NOMO-1 treated with dmso at 0.1 percent for 144 hours (cell line): ENCODE measurements around the gene IL20RB.
"Not testable (repeated sequence)": the region's sequence is repeated elsewhere in the genome, so short reads cannot be mapped to it uniquely, and the experiment has no call there.

Experiments
- DNase-seq: peaks from one replicate; lab custom pipeline; 2025; ENCODE audit not compliant: unreplicated experiment; lab: John Stamatoyannopoulos, UW

The IL20RB gene

DNA sequence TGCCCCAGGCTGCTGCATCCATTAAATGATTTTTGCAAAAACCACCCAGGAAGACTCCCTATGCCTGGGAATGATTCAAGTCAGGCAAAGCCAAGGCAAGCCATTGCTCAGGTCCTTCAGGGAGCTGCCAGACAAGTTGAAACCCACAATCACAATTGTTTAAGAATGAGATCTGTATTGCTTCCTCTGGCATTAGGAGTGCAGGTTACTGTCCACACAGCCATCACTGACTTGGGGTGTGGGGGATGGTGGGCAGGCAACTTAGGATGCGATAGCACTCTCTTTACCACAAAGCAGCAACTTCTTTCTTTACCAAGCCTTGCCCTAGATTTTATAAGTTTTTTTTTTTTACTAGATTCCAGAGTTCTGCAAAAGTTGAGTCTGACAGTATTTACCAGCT, 15.0 kb upstream of the IL20RB start:
- DNase-seq = no peak

GRCh38 chr3:136943436-136943835, 14.3 kb upstream of the IL20RB start:
- no peak for DNase-seq

DNA sequence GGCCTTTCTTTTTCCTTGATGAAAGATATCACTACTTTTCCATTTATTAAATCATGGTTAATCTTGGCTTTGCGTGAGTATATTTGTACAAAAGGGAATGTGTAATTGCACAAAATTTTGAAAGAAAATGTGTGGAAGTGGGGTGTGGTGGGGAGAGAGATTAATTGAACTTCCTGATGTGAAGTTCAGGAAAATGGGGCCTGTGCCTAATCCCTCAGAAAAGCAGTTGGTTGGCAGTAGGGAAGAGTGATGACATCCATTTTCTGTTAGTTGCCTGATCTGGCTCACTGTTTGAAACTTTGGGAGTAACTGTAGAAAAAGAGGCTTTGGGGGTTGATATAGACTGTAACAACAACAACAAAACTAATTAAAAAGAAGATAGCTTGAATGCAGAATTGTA, 10.8 kb upstream of the IL20RB start:
- no peak for DNase-seq

DNA sequence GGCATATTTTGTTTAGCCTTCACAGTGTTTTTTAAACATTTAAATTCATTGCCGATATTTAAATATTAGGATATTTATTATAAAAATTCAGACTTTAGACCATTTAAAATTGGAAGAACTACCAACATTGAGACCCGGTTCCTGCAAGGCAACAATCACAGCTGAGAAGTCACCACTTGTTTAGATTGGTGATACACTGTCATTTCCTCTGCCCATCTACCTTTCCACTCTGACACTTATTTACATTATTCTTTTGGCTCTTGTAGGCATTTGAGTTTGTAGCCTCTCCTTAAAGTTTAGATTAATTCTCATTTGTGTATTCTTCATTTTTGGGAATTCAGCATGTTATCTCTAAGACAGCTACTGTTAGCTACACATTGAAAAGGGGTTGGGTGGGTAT, 10.3 kb upstream of the IL20RB start:
- no peak for DNase-seq

DNA sequence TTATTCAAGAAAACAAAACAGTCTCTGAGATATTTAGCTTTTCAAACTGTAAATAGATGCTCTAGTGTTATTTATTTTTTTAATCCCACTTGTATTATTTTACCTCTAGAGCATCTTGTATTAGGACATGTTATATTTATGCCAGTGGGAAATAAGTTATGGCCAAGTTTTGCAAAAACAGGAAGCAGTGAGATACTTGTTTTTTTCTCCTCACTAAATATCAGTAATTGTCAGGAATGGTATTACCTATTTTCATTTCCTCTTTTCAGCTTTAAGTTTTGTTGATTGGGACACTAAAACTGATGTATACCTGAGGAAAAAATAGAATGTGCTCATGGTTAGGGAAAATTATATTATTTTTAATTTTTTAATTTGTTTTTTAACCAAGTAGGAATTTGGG, 8.6 kb upstream of the IL20RB start:
- DNase-seq = no peak

DNA sequence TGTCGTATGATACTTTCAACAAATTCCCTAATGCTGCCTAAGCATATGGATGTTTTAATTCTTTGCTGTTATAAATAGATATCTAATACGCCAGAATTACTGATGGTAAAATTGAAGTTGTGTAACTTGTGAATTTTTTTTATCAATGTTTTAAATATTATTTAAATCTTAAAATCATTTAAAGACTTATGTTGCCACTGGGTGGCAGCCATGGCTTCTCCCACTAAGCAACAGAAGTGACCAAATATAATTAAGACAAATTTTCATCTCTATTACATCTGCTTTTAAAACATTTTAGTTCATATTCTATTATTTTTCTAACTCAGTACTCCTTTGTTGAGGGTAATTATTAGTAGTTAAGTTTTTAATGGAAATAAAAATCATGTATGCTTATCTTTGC, 8.1 kb upstream of the IL20RB start:
- no peak for DNase-seq

DNA sequence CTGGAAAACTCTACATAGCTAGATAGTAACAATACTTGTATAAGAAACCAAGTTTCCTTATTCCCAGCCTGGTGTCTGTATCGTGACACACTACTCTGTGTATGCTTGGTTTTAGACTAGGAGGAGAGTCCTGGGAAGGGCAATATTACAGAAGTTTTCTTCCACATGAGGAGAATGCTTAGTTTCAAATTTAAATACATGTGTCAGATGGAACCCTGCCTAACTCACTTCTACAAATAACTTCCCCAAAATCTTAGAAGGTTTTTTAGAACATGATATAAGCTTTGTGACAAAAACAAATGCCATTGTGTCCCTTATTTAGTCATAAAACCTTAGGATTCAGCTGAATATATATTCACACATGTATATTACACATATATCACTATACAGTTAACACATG, 7.2 kb upstream of the IL20RB start:
- no peak for DNase-seq

GRCh38 chr3:136952292-136952691, 5.5 kb upstream of the IL20RB start:
- no peak for DNase-seq

GRCh38 chr3:136954251-136954650, 3.5 kb upstream of the IL20RB start:
- no peak for DNase-seq

DNA sequence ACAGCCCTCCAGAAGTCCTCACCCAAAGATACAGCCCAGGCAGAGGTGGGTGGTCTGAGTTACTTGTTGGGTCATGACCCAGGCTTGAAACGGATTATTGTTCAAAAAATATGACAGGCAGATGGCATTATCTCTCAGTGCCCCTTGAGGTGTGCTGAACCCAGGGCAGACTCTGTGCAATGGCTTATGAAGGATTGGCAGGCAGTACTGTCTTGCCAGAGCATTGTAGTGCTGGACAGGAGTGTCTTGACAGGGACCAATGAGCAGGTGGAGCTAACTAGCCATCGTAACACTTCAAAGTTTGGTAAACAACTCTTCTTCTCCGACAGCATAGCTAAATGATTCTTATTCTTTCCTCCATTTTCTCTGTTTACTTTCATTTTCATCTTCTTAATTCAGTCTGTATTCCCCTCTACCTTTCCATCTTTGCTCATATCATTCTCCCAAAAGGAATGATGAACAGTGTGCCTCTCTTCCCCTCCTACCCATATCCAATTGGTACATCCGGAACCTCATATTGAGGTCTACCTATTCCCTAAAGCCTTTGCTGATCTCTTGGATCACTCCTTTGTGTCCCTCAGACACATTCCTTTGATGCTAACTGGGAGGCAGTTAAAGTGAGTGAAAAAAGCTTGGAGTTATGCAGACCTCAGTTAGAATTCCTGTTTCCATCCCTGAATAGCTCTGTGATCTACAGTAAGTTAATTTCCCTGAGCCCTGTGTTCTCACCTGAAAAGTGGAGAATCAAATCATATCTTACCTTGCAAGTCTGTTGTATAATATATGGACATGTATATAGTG, 2.6 kb upstream of the IL20RB start:
- no peak for DNase-seq

- DNase-seq = no peak
Measured at GRCh38 chr3:136955813-136956212, 2.0 kb upstream of the IL20RB start.

DNA sequence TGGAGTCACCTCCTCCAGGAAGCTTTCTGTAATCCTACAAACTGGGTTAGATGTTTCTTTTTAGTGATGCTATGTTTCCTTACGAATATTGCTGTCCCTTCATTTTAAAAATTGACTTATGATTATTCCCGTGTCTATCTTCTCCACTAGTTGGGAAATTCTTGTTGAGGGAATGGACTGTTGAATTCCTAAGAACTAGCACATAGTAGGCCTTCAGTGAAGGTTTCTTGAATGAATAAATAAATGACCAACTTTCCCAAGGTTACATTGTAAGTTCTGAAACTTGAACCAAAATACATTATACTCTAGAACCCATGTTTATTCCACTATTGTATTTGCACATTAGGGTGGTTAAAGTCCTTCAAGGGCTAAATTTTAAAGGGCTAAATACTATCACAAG, 812 bp upstream of the IL20RB start:
- DNase-seq = no peak

GRCh38 chr3:136958939-136959338, 1.2 kb downstream of the IL20RB start:
- no peak for DNase-seq

DNA sequence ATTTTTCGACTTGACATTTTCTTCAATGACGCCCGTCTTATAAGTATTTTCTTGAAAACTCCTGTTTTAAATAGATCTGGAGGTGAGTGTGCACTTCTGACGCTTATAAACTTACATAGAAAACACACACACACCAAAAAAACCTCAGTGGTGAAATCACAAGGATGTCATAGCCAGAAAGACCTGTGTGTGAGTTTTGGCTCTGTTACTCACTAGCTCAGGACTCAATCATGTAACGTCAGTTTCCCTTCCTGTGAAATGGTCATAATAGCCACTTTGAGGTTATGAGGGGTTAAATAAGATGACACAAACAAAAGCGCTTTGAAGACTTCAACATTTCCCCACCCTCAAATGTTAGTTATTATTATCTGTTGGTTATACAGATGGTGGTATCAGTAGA, 1.8 kb downstream of the IL20RB start:
- no peak for DNase-seq

- no peak for DNase-seq
Measured at GRCh38 chr3:136960838-136961836, 3.4 kb downstream of the IL20RB start.

- DNase-seq = no peak
Measured at GRCh38 chr3:136962927-136963326, 5.1 kb downstream of the IL20RB start.

- not testable (repeated sequence) for DNase-seq
Measured at GRCh38 chr3:136969539-136969938, 11.8 kb downstream of the IL20RB start.

- DNase-seq = no peak
Measured at GRCh38 chr3:136973352-136973751, 15.6 kb downstream of the IL20RB start.

DNA sequence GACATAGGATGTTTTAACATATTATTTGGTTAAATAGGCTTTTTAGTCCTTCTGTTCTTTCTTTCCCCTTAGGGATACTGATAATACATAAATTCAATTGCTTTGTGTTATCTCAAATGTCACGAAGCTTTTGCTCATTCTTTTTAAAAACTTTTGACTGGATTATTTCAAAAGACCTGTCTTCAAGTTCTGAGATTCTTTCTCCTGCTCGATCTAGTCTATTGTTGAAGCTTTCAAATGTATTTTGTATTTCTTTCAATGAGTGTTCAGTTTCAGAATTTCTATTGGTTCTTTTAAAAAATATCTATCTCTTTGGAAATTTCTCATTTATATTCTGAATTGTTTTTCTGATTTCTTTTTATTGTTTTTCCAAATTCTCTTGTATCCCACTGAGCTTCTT, 16.9 kb downstream of the IL20RB start:
- DNase-seq = no peak

DNA sequence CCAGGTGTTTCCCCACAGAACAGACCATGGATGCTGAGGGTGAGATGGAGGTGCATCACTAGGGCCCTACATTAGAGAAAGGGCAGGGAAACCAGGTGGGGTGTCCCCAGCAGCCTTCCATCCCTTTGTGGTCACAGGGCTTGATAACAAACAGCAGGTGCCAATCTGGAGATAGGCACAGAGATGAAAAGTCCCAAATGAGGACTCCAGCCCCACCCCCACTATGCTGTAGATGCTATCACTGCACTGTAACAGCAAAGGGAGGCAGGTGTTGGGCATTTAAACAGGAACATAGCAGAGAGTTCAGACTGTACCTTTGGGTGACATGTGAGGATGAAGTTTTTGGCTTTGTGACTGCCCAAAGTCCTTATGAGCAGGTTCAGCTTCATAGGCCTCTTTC, 21.4 kb downstream of the IL20RB start:
- no peak for DNase-seq

DNA sequence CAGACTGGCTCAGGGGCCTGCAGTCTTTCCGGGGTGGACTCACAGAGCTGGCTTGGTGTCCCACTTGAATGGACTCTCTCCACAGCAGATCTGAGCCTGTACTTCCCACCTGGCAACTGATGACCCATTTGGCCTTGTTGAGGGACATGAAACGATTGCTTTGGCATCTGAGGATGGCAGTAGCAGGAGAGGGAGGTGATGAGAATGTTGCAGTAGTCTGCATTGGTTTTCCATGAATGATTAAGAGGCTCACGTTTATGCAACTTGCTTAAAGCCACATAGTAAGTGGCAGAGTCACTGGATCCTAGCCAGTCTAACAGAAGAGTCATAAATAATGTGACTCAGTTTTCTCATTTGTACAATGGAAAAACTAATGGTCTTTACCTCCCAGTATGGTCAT, 21.9 kb downstream of the IL20RB start:
- no peak for DNase-seq

- no peak for DNase-seq
Measured at GRCh38 chr3:136982033-136982432, 24.2 kb downstream of the IL20RB start.
